GM13977 (cell line): ENCODE results near the gene GIMAP5.

ENCODE experiments used
- DNase-seq: peaks from one replicate; pipeline ENCODE4 v3.0.0; 2012; ENCODE audit warnings: low spot score
- in situ Hi-C: fragments of 300-500 bp; cut with MboI; formaldehyde crosslinking; loops from one replicate; pipeline ENCODE4 v1.12.0; 2022; ENCODE audit warnings: low sequenced_read_pairs, low pct_unique_long_range_greater_than_20kb, mixed read lengths, inconsistent platforms; ENCODE audit not compliant: unreplicated experiment
- TF ChIP-seq, protein P1 (sequence below): IDR thresholded peaks from 2 replicates; pipeline ENCODE4 v1.5.1; 2012; ENCODE audit warnings: mild to moderate bottlenecking, control low read depth; ENCODE audit not compliant: insufficient read depth; ENCODE audit errors: extremely low read depth, missing control alignments

Gene GIMAP5

GRCh38 chr7:150746921-150747320 lies 9.7 kb downstream of the GIMAP5 start:
- TF ChIP-seq, protein P1, sequence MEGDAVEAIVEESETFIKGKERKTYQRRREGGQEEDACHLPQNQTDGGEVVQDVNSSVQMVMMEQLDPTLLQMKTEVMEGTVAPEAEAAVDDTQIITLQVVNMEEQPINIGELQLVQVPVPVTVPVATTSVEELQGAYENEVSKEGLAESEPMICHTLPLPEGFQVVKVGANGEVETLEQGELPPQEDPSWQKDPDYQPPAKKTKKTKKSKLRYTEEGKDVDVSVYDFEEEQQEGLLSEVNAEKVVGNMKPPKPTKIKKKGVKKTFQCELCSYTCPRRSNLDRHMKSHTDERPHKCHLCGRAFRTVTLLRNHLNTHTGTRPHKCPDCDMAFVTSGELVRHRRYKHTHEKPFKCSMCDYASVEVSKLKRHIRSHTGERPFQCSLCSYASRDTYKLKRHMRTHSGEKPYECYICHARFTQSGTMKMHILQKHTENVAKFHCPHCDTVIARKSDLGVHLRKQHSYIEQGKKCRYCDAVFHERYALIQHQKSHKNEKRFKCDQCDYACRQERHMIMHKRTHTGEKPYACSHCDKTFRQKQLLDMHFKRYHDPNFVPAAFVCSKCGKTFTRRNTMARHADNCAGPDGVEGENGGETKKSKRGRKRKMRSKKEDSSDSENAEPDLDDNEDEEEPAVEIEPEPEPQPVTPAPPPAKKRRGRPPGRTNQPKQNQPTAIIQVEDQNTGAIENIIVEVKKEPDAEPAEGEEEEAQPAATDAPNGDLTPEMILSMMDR, result no peak
- in situ Hi-C loops, result no loop called here

DNA sequence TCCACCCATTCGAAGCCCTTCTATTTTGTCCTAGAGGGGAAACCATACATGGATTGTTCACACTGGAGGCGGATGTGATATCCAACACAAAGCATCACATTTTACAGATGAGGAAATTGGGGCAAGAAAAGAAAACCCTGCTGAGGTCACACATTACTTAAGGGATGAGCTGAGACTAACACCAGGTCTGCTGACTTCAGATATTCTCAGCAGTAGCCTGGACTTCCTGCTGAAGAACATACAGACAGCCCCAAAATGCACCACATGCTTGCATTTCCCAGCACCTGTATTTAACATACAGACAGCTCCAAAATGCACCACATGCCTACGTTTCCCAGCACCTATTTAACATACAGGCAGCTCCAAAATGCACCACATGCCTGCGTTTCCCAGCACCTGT lies 11.2 kb downstream of the GIMAP5 start:
- TF ChIP-seq, protein P1, result no peak
- in situ Hi-C loops, result no loop called here

More at GRCh38 chr7:150746921-150747320, 9.7 kb downstream of the GIMAP5 start:
- DNase-seq, result no peak

DNA sequence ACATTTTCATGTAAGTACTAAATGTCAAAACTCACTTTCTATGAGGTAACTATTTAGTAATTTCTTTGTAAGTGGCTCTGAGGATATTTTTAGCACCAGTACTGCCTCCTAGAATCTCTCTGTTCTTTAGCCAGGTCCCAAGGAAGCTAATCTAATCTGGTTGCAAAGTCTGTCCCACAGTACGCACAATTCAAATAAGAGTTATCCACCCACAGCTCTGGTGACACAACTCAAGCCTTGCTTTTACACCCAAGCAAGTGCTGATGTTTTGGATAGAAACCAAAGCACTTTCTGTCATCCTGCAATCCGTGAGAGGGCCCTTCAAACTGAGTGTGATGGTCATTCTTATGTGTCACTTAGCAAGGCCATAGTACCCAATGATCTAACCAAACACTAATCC lies 14.5 kb downstream of the GIMAP5 start:
- no peak for DNase-seq
- TF ChIP-seq, protein P1, result no peak
- in situ Hi-C loops, result loop anchor here (10.0 kb wide), 1 partner anchor 307 kb away; no protein-coding TSS in a partner anchor

More for the DNA sequence above, 11.2 kb downstream of the GIMAP5 start:
- DNase-seq, result no peak

GRCh38 chr7:150753239-150753638 lies 16.0 kb downstream of the GIMAP5 start:
- in situ Hi-C loops, result loop anchor here (10.0 kb wide), 1 partner anchor 308 kb away; no protein-coding TSS in a partner anchor
- DNase-seq, result no peak
- TF ChIP-seq, protein P1, result no peak

DNA sequence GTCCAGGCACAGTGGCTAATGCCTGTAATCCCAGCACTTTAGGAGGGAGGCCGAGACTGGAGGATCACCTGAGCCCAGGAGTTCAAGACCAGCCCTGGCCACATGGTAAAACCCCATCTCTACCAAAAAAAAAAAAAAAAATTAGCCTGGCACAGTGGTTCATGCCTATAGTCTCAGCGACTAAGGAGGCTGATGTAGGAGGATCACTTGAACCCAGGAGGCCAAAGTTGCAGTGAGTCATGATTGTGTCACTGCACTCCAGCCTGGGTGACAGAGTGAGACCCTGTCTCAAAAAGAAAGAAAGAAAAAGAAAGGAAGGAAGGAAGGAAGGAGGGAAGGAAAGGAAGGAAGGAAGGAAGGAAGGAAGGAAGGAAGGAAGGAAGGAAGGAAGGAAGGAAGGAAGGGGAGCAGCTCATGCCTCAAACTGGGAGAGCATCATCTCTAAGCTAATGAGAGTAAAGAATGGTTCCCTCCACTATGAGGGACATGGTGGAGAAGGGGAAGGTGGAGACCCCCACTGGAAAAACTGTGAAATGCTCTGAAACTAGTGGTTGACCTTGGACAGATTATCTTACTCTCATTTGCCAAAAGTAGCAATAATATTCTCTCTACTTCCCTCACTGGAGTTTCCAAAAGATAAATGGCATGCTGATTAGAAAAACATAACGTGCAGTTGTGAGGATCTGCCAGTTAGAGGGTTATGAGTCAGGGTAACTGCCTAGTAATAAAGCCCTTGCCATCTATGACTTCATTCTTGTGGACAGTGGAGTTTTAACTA lies 16.8 kb downstream of the GIMAP5 start:
- TF ChIP-seq, protein P1, result peak; percentile 42
- in situ Hi-C loops, result loop anchor here (10.0 kb wide), 1 partner anchor 309 kb away; no protein-coding TSS in a partner anchor
- DNase-seq, result peak; percentile 52

DNA sequence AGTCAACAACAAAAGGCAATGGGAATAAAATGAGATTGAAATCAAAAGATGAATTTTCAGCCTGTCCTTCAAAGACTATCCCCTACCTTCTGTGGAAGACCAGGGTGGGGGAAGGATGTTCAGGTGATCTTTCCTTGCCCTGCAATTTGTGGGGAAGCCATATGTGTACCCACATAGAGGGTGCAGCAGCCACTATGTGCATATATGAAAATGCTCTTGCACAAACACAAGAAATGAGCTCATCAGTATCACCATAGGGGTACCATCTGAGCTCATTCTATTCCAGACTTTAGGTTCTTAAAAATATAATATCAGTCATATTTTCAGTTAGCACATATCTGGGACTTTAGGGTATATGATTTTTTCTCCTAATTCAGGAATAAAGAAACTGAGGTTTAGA lies 17.7 kb downstream of the GIMAP5 start:
- TF ChIP-seq, protein P1, result no peak
- in situ Hi-C loops, result loop anchor here (10.0 kb wide), 1 partner anchor 310 kb away; no protein-coding TSS in a partner anchor
- DNase-seq, result no peak
